ENCODE measurements around the gene C3. TPM values are rescaled to one million over a fixed set of nuclear protein-coding genes. Genes with fewer than 3 reads are reported as not detected.

The C3 gene
- total and polyA plus RNA-seq, 2 of the 13 experiments (the other 11 are each of a cell fraction or from before 2014, with no cell fraction given): 1,455 to 6,272 TPM

GRCh38 chr19:6729573-6730152, 9.2 kb upstream of the C3 start (continued):
- peak; percentile 80; the same call in 1 of the 2 replicates for TF ChIP-seq ZNF280B (CRISPR knock-in tag; IDR thresholded peaks at IDR 0.05; ENCODE audit: borderline replicate concordance)
- no peak for TF ChIP-seq TBP (CRISPR knock-in tag; IDR thresholded peaks at IDR 0.05)
- TF ChIP-seq MTF2 (CRISPR knock-in tag; IDR thresholded peaks at IDR 0.05; ENCODE audit: borderline replicate concordance): no peak
- no peak for TF ChIP-seq BCLAF1 (IDR thresholded peaks at IDR 0.05)
- TF ChIP-seq PHF20 (CRISPR knock-in tag; IDR thresholded peaks at IDR 0.05): 0 out of 2 replicates have a peak, but pooled peaks have one; percentile 1
- no peak for TF ChIP-seq ZNF766 (CRISPR knock-in tag; IDR thresholded peaks at IDR 0.05; ENCODE audit: borderline replicate concordance)
- TF ChIP-seq YY1 (IDR thresholded peaks at IDR 0.05; ENCODE audit: insufficient read depth, insufficient replicate concordance, low read depth, low read length): peak; percentile 49
- TF ChIP-seq ZMYM3 (CRISPR knock-in tag; IDR thresholded peaks at IDR 0.05): no peak; the same call in 1 of the 2 replicates
- TF ChIP-seq KAT7 (CRISPR knock-in tag; IDR thresholded peaks at IDR 0.05; ENCODE audit: borderline replicate concordance): no peak
- no peak for TF ChIP-seq PAX8 (CRISPR knock-in tag; IDR thresholded peaks at IDR 0.05; ENCODE audit: borderline replicate concordance)
- TF ChIP-seq FOXP1 (IDR thresholded peaks at IDR 0.05): no peak
- TF ChIP-seq FOXP1 (CRISPR knock-in tag; IDR thresholded peaks at IDR 0.05): 0 out of 2 replicates have a peak, but pooled peaks have one; percentile 14
- TF ChIP-seq ZNF777 (CRISPR knock-in tag; IDR thresholded peaks at IDR 0.05): 0 out of 2 replicates have a peak, but pooled peaks have one; percentile 7
- 0 out of 2 replicates have a peak, but pooled peaks have one; percentile 1 for TF ChIP-seq ZNF317 (CRISPR knock-in tag; IDR thresholded peaks at IDR 0.05)
- TF ChIP-seq ZBTB37 (CRISPR knock-in tag; IDR thresholded peaks at IDR 0.05): no peak
- TF ChIP-seq ZUFSP (CRISPR knock-in tag; IDR thresholded peaks at IDR 0.05; ENCODE audit: borderline replicate concordance): no peak
- TF ChIP-seq PHF21A (CRISPR knock-in tag; IDR thresholded peaks at IDR 0.05): peak; percentile 25; the same call in 1 of the 2 replicates
- no peak for TF ChIP-seq ZNF720 (CRISPR knock-in tag; IDR thresholded peaks at IDR 0.05)
- peak; percentile 47 for TF ChIP-seq SRSF1 (optimal IDR thresholded peaks at IDR 0.05; ENCODE audit: low read depth, low read length)
- TF ChIP-seq NONO (IDR thresholded peaks at IDR 0.05): no peak
- peak; percentile 75; the same call in 1 of the 2 replicates for TF ChIP-seq NONO (CRISPR knock-in tag; conservative IDR thresholded peaks at IDR 0.05)
- TF ChIP-seq FOXM1 (CRISPR knock-in tag; IDR thresholded peaks at IDR 0.05): no peak
- TF ChIP-seq GLMP (CRISPR knock-in tag; IDR thresholded peaks at IDR 0.05; ENCODE audit: borderline replicate concordance): no peak
